GM12875 (cell line): ENCODE results near the gene CARNS1.

ENCODE experiments used
- H3K4me3 ChIP-seq: one replicate; pipeline ENCODE4 v1.5.1; 2011; ENCODE audit warnings: low read depth, low read length, control low read depth
- TF ChIP-seq, protein P1 (sequence below): IDR thresholded peaks from 2 replicates; pipeline ENCODE4 v1.5.1; 2011; ENCODE audit warnings: low read depth, mild to moderate bottlenecking, control low read depth, inconsistent platforms, low read length, moderate library complexity, borderline replicate concordance; ENCODE audit not compliant: insufficient read depth

Gene CARNS1

DNA sequence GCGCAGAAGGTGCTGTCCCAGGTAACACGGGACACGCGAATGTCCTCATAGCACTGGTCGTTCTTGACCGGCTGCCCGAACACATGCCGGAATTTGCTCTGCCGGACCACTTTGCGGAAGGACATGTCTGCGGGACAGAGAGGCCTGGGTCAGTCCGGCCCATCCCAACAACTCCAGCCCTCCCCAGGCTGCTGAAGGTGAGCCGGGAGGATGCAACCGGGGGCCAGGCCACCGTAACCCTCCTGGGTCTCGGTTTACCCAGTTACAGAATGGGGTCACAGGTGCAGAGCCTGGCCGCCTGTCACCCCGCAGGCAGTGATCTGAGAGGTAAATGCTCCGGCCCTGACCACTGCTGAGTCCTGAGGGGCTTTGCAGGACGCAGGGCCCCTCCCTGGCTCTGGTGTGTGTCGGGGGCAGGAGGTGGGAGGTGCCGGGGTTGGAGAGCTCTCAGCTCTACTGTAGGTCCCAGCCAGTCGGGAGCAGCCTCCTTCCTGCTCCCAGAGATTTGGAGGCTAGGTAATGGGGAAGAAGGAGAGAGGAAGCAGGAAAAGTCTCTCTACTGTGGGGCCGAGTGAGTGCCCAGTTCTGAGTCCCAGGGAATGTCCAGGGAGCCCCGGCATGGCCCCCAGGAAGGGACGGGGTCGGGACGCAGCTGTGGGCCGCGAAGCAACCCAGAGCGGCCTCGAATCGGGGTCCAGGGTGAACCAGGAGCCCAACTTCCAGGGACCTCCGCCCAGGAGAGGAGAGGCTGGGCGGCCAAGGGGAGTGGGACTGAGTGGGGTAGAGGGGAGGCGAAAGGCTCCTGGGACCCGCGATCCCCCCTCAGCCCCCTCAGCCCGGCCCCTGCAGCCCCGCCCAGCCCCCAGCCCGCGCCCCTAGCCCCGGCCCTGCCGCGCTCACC, 27.3 kb downstream of the CARNS1 start:
- TF ChIP-seq, protein P1, sequence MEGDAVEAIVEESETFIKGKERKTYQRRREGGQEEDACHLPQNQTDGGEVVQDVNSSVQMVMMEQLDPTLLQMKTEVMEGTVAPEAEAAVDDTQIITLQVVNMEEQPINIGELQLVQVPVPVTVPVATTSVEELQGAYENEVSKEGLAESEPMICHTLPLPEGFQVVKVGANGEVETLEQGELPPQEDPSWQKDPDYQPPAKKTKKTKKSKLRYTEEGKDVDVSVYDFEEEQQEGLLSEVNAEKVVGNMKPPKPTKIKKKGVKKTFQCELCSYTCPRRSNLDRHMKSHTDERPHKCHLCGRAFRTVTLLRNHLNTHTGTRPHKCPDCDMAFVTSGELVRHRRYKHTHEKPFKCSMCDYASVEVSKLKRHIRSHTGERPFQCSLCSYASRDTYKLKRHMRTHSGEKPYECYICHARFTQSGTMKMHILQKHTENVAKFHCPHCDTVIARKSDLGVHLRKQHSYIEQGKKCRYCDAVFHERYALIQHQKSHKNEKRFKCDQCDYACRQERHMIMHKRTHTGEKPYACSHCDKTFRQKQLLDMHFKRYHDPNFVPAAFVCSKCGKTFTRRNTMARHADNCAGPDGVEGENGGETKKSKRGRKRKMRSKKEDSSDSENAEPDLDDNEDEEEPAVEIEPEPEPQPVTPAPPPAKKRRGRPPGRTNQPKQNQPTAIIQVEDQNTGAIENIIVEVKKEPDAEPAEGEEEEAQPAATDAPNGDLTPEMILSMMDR = no peak

DNA sequence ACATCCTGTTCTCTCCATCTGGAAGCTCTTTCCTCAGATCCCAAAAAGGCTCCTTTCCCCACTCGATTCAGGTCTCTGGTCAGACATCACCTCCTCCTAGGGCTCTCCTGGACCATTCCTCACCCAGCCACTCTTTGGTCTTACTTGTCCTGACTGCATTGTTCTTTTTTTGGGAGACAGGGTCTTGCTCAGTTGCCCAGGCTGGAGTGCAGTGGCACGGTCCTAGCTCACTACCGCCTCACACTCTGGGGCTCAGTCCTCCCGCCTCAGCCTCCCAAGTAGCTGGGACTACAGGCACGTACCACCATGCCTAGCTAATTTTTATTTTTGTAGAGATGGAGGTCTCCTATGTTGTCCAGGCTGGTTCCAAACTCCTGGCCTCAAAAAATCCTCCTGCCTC, 30.0 kb downstream of the CARNS1 start:
- TF ChIP-seq, protein P1 = no peak
- H3K4me3 ChIP-seq = no peak overlapping the region

More for the DNA sequence above, 27.3 kb downstream of the CARNS1 start:
- no peak overlapping the region for H3K4me3 ChIP-seq

DNA sequence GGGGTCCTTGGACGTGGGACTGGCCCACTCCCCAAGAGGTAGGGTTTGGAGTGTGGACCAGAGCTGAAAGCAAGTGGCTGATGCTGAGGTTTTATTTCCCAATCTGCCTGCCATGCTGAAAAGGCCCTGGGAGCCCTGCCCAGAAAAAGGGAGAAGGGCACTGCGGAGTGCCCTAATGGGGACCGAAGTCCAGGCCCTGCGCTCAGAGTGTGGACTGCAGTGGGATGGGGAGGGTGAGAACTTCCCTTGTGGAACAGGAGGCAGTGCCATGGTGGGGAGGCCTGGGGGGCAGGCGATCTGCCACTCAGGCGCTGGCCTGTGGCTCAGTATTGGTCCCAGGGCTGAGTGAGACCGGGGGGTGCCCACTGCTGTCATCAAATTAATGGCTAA, 32.7 kb downstream of the CARNS1 start:
- TF ChIP-seq, protein P1 = no peak
- no peak overlapping the region for H3K4me3 ChIP-seq

DNA sequence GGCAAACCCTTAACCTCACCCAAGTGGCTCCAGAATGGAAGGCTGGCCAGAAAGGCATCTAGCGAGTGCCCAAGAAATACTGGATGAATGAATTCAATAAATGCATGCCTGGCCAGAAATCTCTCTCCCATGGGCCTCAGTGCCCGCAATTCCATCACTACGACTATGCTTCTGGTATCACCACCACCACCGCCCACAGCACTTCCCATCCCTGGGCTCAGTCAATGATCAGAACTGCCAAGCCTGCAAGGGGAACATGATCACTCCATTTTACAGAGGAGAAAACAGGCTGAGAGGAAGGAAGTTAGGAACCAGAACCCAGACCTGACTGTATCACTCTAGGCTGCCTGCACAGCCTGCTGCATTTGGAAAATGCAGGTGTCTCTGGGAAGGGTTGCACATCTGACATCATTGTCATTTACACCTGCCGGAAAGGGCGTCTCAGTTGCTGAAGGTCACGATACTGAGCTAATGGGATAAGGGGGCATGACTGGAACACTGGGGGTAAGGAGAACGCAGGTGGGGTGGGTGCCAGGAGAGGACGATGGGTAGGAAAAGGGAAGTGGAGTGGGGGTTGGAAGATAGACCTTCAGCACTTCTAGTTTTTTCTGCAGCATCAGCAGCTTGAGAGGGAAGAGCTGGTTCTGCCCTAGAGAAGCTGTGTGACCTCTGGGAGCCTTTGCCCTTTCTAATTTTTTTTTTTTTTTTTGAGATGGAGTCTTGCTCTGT, 33.8 kb downstream of the CARNS1 start:
- TF ChIP-seq, protein P1 = no peak
- H3K4me3 ChIP-seq = no peak overlapping the region

DNA sequence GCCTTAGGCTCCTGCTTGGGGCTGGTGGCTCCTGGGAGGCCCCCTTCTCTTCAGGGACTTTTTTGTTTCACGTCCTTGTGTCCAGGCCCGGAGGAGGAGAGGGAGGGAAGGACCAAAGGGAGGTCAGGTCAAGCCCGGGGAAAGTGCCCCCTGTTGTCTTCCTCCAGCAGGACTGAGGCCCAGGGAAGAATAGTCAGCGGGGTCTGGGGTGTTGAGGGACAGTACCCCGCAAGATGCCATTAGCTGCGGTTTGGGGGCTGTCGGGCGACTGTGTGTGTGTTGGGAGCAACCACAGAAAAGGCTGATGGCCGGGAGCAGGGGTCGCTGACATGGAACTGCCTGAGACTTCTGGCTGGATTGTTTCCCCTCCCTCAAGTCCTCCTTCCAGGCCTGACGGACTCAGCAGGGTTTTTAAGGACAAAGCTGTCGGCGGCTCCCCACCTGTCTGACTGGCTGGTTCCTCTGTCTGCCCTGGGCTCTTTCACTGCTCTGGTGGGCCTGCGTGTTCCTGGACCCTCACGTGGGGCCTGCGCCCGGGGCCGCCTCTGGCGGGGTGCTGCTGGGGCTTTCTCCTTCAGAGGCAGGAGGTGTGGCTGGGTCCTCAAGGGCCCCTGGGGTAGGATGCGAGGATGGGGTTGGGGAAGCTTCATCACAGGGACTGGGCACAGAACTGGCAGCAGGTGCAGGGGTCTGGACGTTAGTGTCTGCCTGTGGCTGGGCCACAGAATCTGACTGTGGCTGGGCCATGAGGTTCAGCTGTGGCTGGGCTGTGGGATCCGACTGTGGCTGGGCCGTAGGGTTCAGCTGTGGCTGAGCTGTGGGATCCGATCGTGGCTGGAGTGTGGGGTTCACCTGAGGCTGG, 35.5 kb downstream of the CARNS1 start:
- no peak overlapping the region for H3K4me3 ChIP-seq
- TF ChIP-seq, protein P1 = no peak

DNA sequence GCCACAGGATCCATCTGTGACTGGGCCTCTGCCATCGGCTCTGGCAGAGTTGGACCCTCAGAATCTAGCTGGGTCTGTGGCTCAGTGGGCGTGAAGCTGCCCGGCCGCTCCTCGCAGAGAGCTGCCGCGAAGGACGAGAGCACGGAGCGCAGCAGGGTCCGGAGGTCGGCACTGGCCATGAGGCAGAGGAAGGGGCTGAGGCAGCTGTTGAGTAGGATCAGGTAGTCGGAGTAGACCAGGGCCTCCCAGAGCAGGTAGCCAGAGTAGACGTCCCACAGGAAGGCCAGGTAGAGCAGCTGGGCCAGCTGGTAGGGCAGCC, 36.1 kb downstream of the CARNS1 start:
- TF ChIP-seq, protein P1 = no peak

More for the DNA sequence above, 36.1 kb downstream of the CARNS1 start:
- no peak overlapping the region for H3K4me3 ChIP-seq
